HG02678 (cell line): Measurements from ENCODE around the gene CFP.
"Not testable (repeated sequence)": the region's sequence is repeated elsewhere in the genome, so short reads cannot be mapped to it uniquely, and the experiment has no call there.

Experiments
- ATAC-seq: cut with Tn5 transposase; IDR thresholded peaks from one replicate; pipeline ENCODE4 v1.9.1; 2021; ENCODE audit warnings: mild to moderate bottlenecking, moderate library complexity; ENCODE audit not compliant: unreplicated experiment

The CFP gene

DNA sequence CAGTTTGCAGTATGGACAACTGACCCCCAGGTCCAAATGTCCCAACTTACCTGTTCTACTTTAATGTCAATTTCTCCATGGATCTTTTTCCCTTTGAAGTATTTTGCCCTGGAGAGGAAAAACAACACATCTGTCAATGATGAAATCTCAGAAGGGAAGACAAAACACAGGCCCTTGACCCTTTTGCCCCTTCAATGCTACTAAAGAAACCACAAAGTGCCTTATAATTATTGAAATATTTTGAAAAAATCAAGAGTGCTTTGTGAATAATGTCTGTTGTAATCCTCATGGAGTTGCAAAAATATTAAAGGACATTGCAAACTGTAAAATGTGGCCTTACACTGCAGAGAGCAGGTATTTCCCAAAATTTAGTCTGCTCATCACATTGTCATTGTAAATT lies 22.6 kb downstream of the CFP start:
- no peak for ATAC-seq

GRCh38 chrX:47605024-47605423 lies 24.7 kb downstream of the CFP start:
- no peak for ATAC-seq

DNA sequence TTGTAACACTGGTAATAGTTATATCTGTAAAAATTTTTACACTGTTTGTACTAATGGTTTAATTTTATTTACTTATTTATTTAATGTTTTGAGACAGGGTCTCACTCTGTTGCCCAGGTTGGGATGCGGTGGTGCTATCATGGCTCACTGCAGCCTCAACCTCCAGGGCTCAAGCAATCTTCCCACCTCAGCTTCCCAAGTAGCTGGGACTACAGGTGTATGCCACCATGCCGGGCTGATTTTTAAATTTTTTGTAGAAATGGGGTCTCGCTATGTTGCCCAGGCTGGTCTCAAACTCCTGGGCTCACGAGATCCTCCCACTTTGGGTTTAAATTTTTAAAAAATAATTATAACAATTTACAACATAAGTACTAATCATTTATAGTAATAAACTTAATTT lies 26.6 kb downstream of the CFP start:
- ATAC-seq = not testable (repeated sequence)

- ATAC-seq = no peak
These were observed 32.5 kb downstream of the CFP start for GRCh38 chrX:47597222-47597621.

DNA sequence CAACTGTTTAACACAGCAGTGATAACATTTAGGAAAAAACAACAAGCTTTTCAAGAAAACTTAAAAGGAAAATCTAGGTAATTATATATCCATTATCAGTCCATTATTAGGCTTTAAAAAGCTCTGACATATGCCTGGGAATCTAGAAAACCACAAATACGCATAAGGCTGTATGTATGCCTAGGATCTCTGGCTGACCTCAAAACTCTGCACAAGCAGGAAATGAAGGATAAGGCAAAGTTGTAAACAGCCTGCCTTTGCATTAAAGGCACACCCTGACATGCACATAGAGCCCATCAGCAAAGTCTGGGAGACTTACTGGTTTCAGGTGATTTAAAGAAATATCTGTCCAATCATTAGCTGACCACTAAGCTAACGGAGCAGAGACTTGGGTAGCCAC lies 33.5 kb downstream of the CFP start:
- ATAC-seq = no peak

DNA sequence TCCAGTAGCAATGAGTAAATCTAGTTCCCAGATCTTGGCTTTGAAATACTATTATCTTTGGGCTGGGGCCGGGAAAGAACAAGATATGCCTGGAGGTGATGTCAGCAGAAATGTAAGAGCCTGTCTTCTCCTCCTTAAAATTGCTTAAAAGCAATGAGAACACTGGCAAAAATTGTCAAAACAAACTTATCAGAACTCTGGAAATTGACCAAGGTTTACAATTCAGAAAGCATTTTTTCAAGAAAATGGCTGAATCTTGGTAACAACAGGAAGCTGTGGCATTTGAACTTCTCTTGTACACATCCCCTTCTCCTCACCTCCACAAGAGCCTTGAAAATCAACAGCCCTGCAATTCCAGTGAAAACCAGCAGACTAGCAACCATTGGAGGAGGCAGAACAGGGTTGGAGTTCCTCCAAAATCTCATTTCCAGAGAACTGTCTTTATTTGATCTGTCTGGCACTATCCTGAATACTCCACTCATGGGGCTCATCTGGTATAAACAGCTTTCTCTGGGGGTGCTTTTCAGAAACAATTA lies 33.9 kb downstream of the CFP start:
- no peak for ATAC-seq

- ATAC-seq = no peak
These were observed 36.2 kb downstream of the CFP start for GRCh38 chrX:47593522-47593921.

DNA sequence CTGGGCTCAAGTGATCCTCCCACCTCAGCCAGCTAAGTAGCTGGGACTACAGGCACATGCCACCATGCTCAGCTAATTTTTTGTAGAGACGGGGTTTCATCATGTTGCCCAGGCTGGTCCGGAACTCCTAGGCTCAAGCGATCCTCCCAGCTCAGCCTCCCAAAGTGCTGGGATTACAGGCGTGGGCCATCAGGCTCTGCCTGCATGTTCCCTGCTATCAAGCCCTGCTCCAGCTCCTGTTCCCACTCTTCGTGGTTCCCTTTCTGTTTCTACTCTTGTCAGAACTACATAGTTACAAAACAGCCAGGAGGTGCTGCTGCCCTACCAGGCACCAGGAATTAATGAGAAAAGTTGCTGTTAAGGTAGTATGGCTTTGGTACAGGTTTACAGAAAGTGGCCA lies 38.7 kb downstream of the CFP start:
- no peak for ATAC-seq

DNA sequence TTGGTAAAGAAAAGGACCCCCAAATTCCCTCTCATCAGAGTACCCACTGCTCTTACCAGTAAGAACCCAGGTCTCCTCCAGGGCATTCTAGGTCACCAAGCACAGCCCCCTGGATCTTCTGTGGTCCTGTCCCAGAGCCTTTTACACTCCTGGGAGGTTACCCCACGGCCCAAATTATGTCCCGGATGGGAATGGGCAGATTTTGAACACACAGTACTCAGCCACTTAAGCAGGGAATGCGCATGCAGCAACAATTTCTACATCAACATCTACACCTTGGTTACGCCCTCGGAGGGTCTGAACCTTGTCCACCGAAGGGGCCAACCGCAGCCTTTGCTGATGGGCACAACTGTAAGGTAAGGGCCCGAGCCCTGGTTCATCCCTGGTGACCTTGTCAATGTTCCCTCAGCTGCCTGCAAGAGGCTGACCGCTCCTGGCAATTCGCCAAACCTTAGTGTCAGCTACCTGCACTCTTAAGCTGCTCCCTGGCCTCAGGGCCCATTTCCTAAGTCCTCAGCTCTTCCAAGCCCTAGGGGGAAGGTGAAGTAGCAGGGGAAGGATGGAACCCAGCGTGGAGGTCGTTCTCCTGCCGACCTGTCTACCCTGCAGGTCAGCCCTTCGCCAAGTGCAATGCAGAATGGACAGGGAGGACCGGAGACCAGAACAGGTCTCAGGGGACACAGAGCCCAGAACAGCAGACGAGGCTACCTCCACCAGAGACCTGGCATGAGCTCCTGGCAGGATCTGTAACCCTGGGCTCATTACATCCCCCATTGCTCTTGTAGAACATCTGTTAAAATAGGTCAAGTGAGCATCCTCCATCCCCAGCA lies 41.6 kb downstream of the CFP start:
- no peak for ATAC-seq

DNA sequence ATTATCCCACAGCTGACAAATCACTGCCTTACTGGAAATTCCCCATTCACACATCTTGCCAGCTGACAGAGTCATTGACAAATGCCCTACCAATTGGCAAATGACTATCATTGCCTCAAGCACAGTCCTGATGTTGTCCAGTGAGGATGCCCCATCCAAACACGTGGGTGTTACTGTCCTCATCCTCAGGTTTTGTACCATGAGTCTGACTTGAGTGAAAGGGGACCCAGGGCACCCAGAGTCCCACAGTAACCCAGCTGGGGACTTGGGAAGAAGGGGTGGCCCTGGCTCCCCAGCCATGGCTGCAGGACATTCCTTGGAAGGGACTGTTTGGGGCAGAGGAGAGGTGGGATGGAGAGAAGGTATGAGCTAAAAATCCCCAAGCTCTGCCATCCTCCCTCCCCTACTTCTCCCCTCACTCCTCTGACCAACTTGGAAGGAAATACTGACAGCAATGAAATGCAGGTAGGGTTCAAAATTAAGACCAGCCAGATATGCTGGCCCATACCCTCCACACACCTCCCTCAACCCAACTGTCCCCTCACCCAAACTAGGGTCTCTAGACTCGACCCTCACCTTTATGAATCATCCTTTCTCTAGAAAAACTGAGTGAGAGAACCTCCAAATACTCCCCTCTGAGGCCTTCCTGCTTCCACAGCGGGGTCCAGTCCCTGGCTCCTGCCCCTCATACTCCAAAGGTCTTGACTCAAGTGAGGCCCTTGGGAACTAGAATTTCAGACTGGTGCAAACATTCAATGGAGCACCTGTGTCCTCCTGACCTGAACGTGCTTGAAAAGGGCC lies 42.4 kb downstream of the CFP start:
- no peak for ATAC-seq

DNA sequence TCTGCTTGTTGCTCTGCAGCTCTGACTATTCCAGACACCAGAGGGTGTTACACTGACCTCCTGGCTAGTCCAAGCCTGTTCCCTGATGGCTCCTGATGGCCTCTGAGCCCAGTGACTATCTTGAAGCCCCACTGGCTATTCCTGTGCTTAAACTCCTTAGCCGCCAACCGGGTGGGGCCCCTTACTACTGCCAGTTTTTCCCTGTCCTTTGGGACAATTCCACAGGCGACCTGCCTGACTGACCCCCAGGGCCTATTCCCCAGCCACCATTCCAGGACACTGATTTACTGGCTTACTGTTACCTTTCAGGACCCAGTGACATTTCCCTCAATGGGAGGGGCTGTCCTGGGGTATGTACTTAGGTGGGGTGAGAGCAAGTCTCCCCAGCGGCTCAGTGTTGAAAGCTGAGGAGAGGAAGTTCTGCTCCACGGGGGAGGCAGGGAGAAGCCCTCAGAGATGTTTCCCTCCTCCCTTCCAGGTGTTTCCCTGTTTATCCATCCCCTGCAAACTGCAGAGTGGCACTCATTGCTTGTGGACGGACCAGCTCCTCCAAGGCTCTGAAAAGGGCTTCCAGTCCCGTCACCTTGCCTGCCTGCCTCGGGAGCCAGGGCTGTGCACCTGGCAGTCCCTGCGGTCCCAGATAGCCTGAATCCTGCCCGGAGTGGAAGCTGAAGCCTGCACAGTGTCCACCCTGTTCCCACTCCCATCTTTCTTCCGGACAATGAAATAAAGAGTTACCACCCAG lies 43.5 kb downstream of the CFP start:
- ATAC-seq = no peak

DNA sequence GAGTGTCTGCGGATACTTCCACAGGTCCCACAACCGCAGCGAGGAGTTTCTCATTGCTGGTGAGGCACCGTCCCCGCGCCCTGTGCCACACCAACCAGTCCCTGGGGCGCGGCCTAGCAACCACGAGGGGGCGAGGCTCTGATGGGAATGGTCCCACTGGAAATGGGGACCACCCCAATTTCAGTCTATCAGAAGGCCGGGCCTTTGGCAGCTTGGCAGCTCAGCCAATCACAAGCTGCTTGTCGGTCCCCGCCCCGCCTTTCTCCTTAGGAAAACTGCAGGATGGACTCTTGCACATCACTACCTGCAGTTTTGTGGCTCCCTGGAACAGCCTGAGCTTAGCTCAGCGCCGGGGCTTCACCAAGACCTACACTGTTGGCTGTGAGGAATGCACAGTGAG lies 44.5 kb downstream of the CFP start:
- no peak for ATAC-seq

- ATAC-seq = no peak
These were observed 45.0 kb downstream of the CFP start for GRCh38 chrX:47584714-47585113.

GRCh38 chrX:47583240-47583861 lies 46.4 kb downstream of the CFP start:
- no peak for ATAC-seq

GRCh38 chrX:47581731-47582647 lies 47.7 kb downstream of the CFP start, which contains the start of gene TIMP1:
TIMP1 (plus strand) TSS chrX:47582436; CDS start chrX:47583416, 980 bp downstream.
- peak; percentile 91 for ATAC-seq

DNA sequence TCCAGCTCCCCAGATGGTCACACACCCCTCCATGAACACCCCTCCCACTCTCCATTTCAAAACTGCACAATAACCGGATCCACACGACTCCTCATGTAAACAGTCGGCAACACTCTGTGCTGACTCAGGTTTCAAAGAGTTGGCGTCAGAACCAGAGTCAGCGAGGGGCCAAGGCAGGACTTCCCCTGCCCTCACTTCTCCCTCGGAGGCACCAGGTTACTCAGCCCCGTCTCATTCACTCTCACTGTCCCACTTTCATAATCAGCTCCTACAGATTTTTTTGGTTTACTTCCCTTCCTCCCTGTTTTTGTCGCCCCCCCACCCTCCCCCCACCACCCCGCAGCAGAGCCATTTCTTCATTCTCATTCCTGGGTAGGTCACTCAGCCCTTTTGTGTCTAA lies 50.2 kb downstream of the CFP start:
- no peak for ATAC-seq

DNA sequence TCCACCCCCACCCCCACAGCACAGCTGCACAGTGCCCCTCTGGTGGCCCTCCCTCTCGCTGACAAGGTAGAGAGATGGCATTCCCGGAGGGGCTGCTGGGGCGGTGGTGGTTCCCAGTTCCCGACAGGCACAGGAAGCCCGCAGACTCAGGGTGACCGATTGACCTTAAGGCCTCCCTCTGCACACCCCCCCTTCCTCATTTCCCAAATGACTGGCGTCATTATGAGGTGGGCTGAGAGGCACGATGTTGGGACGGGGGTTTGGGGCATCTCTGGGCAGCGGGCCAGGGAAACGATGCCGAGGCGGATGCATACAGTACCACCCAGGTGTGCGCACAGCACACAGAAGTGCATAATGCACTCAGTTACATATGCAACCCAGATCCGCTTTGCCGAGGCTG lies 51.0 kb downstream of the CFP start:
- ATAC-seq = no peak

GRCh38 chrX:47577901-47578300 lies 51.8 kb downstream of the CFP start:
- ATAC-seq = no peak

DNA sequence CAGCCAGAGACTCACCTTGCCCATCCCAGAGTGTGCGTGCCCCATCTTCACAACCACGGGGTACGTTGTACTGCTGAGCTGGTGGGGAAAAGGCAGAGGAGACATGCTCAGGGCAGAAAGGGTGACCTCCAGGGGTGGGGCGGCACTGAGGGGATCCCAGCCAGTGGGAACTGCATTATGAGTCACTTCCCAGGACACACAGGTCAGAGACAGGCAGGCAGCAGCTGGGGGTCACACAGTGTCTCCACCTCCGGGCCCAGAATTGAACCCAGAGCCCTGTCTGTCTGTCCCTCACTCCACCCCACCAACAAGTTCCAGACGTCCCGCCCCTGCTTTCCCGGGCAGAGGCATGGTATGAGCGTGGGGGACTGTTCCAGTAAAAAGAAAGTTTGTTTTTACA lies 52.3 kb downstream of the CFP start:
- no peak for ATAC-seq
